ENCODE data around the gene C1orf53.

Gene C1orf53

DNA sequence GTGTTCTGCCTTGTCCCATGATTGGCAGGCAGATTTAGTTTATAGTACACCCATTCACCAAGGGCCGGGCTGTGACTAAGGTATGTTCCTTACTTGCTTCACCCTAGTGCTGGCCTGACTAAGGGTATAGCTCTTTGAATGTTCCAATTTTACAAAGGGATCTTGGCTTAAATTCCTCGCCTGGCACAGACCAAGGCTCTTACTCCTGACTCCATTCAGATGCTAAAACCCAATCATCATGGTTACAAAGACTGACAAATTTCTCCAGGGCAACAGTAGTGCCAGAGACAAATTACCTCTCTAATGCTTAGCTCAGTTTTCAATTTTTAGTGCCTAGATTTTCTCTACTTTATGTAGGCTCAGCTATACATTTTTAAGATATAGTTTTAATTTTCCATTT lies 11.5 kb upstream of the C1orf53 start:
- Mint-ChIP-seq H3K27ac (no peak overlapping the region), H3K27me3 (ENCODE audit: low read depth, poor library complexity) (peaks cover 14% of the 10 kb centered on the region), H3K36me3 (ENCODE audit: low read depth) (no peaks in the 10 kb centered on the region), H3K4me3 (no peak overlapping the region), H3K4me1 (no peaks in the 10 kb centered on the region), H3K9me3 (no peaks in the 10 kb centered on the region)
- TF ChIP-seq, protein P1, sequence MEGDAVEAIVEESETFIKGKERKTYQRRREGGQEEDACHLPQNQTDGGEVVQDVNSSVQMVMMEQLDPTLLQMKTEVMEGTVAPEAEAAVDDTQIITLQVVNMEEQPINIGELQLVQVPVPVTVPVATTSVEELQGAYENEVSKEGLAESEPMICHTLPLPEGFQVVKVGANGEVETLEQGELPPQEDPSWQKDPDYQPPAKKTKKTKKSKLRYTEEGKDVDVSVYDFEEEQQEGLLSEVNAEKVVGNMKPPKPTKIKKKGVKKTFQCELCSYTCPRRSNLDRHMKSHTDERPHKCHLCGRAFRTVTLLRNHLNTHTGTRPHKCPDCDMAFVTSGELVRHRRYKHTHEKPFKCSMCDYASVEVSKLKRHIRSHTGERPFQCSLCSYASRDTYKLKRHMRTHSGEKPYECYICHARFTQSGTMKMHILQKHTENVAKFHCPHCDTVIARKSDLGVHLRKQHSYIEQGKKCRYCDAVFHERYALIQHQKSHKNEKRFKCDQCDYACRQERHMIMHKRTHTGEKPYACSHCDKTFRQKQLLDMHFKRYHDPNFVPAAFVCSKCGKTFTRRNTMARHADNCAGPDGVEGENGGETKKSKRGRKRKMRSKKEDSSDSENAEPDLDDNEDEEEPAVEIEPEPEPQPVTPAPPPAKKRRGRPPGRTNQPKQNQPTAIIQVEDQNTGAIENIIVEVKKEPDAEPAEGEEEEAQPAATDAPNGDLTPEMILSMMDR (IDR thresholded peaks at IDR 0.05) = no peak
- DNase-seq = no peak

DNA sequence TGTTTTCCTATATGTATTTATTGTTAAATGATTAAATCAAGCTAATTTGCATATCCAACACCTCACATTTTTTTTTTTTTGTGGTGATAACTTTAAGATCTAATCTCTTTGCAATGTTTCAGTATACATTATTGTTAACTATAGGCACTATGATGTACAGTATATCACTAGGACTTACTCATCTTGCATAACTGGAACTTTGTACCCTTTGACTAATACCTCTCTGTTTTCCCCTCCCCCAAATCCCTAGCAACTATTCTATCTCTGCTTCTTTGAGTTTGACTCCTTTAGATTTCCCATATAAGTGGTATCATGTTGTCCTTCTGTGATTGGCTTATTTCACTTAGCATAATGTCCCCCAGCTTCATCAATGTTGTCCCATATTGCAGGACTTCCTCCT lies 9.7 kb upstream of the C1orf53 start:
- TF ChIP-seq, protein P1 (IDR thresholded peaks at IDR 0.05) = no peak
- H3K4me1 Mint-ChIP-seq = no peaks in the 10 kb centered on the region
- no peak for DNase-seq
- H3K4me3 Mint-ChIP-seq = no peak overlapping the region
- no peaks in the 10 kb centered on the region for H3K36me3 Mint-ChIP-seq (ENCODE audit: low read depth)
- H3K9me3 Mint-ChIP-seq = no peaks in the 10 kb centered on the region
- peaks cover 21% of the 10 kb centered on the region for H3K27me3 Mint-ChIP-seq (ENCODE audit: low read depth, poor library complexity)
- no peak overlapping the region for H3K27ac Mint-ChIP-seq

DNA sequence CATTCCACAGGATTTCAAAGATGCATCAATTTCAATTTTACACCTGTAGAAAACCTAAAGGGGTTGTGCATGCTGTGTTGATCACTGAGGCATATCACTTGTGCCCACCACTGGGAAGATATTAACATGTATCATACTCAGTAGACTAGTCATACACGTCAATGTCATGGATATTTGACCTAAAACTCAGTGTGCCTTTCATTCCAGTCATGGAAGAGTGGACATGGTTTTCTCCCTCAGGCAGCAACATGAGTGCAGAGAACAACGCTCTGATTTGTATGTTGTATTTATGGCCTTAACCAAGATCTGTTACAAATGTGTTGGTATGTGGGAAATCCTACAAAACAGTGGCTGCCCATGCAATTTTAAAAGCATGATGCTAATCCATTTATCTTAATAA lies 6.1 kb upstream of the C1orf53 start:
- Mint-ChIP-seq H3K4me3 (no peak overlapping the region), H3K4me1 (no peaks in the 10 kb centered on the region)
- no peak for DNase-seq

DNA sequence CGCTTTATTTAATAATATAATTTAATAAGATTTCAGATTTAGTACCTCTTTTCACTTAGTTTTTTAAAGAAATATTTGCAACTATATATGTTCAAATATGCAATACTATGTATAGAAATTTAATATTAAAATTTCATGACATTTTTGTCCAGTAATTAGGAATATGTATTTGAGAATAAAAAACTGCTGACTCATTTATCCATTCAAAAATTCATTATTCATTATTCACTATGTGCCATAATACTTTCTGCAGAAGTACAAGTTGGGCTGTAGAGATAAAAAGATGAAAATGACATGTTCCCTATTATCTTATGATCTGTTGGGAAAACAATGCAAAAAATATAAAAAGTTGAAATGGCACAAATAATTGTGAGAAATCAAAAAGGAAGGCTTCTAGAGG lies 3.4 kb upstream of the C1orf53 start:
- Mint-ChIP-seq H3K27me3 (ENCODE audit: low read depth, poor library complexity) (peaks cover 50% of the 10 kb centered on the region), H3K4me3 (no peak overlapping the region), H3K36me3 (ENCODE audit: low read depth) (no peaks in the 10 kb centered on the region), H3K9me3 (no peaks in the 10 kb centered on the region), H3K4me1 (peaks cover 17% of the 10 kb centered on the region), H3K27ac (no peak overlapping the region)
- TF ChIP-seq, protein P1 (IDR thresholded peaks at IDR 0.05) = no peak
- DNase-seq = no peak

More for the DNA sequence above, 6.1 kb upstream of the C1orf53 start:
- H3K27me3 Mint-ChIP-seq (ENCODE audit: low read depth, poor library complexity) = peaks cover 38% of the 10 kb centered on the region
- no peak overlapping the region for H3K27ac Mint-ChIP-seq
- TF ChIP-seq, protein P1 (IDR thresholded peaks at IDR 0.05) = no peak
- H3K9me3 Mint-ChIP-seq = no peaks in the 10 kb centered on the region
- H3K36me3 Mint-ChIP-seq (ENCODE audit: low read depth) = no peaks in the 10 kb centered on the region

DNA sequence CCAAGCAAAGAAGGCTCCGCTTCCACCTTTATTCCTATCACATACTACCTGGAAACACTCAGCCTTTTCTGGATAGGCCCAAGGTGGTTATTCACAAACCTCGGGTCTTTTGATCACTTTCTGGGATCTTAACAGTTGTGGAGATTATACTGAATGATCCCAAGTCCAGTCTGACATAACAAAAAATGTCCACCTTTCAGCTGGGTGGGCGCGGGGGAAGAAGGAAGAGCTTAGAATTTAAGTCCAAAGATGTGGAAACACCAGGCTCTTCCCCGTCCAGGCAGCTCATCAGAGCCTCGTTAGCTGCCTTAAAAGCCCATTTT lies 338 bp upstream of the C1orf53 start:
- Mint-ChIP-seq H3K27me3 (ENCODE audit: low read depth, poor library complexity) (peaks cover 72% of the 10 kb centered on the region), H3K27ac (no peak overlapping the region), H3K36me3 (ENCODE audit: low read depth) (no peaks in the 10 kb centered on the region), H3K9me3 (no peaks in the 10 kb centered on the region), H3K4me3 (peak overlapping the region; percentile 84), H3K4me1 (peaks cover 24% of the 10 kb centered on the region)
- TF ChIP-seq, protein P1 (IDR thresholded peaks at IDR 0.05) = no peak
- no peak for DNase-seq

DNA sequence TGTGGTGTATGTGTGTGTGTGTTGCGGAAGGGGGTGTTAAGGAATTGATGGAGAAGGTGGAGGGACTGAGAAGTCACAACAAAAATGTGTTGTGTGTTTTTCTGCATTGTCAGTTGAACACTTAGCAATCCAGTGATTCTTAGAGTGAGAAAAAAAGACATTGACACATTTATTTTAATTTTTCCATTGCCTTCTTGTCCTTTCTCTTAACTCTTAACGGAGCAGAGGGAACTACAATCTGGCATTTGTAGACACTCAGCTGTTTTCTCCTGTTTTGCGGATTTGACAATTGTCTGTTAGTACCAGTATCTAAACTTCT lies 725 bp downstream of the C1orf53 start:
- Mint-ChIP-seq H3K9me3 (no peaks in the 10 kb centered on the region), H3K27ac (no peak overlapping the region), H3K4me3 (peak overlapping the region; percentile 84), H3K36me3 (ENCODE audit: low read depth) (no peaks in the 10 kb centered on the region), H3K27me3 (ENCODE audit: low read depth, poor library complexity) (peaks cover 75% of the 10 kb centered on the region), H3K4me1 (peaks cover 24% of the 10 kb centered on the region)
- no peak for DNase-seq
- TF ChIP-seq, protein P1 (IDR thresholded peaks at IDR 0.05) = no peak

Measured in nephron progenitor cell (in vitro differentiated cells).